HG02981 (cell line): Measurements from ENCODE around the gene BEGAIN.

Source experiments
- ATAC-seq: cut with Tn5 transposase; IDR thresholded peaks from one replicate; pipeline ENCODE4 v1.9.1; 2021; ENCODE audit warnings: mild to moderate bottlenecking, moderate library complexity; ENCODE audit not compliant: unreplicated experiment

BEGAIN gene

DNA sequence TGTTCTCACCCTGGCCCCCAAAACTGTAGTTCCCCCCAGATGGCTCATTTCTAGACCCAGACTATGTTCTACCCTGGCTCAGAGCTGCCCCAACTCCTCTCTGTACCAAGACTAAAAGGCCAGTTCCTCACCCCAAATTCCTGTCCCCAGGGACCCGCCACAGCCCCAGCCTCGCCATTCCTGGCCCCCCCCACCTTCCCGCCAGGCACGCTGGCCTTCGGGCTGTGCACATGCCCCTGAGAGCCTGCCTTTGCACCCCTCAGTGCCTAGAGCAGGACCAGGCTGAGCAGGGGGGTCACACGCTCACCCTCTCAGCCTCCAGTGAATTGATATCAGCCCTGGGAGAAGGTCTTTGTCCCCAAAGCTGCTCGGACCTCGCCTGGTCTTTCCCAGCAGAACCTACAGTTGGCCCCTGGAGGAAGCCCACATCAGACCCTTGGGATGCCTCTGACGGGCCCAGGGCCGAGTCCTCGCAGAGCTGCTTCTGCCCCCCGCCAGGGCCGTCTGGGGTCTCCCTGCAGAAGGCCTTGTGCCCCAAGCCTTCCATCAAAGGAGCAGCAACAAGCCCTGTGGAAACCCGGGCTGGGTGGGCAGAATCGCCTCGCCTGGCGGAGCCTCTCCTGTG is 32.4 kb downstream of the BEGAIN start:
- ATAC-seq: no peak

DNA sequence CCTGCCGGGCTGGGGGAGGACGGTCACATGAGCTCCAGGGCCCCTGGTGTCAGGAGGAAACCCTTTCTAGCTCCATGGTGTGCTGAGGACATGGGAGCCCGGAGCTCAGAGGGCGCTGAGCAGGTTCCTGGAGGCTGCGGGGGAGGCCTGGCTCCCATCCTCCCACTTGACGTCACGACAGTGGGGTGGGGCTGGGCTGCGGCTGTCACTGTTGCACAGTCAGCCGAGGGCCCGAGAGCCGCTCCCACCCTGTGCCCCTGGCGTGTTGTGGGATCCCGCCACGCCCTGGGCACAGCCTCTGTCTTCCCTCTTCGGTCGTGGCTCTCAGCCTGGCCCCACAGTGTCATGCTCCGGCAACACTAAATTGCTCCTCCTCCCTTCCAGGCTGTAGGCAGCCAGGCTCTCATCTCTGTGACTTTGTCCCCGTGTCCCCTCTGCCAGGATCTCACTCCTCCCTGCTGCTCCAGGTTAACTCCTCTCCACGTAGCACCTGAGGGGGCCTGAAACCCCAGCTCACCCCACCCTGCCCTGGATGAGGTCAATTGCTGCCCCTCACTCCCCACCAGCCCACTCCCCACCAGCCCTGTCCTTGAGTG is 33.0 kb downstream of the BEGAIN start:
- ATAC-seq: no peak

DNA sequence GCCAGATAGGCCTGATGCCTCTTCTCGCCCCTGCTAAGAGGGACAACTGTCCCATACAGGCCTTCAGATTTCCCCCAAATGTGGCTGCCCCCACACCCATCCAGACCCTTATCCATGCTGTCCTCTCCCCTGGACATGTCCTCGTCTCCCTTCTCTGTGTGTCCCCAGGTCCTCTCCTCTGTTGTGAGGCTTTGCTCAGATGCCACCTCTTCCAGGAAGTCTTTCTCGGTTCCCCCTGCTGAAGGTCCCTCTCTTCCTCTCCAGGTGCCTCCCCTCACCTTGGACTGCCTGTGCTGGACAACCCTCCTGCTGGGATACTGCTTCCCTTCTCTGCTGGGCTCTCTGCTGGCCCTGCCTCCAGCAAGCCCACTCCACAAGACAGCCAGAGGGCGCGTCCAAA is 33.7 kb downstream of the BEGAIN start:
- ATAC-seq: no peak

DNA sequence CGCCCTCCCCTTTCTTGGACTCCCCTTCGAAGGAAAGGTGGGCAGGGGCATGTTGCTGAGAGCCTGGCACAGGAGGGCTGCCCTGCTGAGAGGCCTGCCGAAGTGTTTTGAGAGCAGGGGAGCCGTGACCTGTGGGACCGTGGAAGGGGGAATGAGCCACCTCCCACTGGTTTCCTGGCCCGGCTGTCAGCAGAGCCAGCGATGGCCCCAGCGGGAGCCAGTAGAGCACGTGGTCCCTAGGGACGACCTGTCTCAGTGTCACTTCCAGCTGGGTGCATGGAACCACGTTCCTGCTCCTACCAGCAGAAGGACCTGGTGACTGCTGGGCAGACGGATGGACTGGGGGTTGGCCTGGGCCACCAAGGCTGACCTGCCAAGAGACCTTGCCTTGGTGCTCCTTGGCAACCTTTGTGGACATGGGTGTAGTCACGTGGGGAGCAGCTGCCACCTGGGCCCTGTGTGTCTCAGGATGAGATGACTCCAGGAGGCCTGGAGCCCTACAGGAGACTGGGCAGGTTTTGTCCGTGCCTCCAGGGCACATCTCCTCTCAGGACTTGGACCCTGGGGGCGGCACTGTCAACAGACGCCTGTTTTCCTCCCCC is 34.6 kb downstream of the BEGAIN start:
- no peak for ATAC-seq

DNA sequence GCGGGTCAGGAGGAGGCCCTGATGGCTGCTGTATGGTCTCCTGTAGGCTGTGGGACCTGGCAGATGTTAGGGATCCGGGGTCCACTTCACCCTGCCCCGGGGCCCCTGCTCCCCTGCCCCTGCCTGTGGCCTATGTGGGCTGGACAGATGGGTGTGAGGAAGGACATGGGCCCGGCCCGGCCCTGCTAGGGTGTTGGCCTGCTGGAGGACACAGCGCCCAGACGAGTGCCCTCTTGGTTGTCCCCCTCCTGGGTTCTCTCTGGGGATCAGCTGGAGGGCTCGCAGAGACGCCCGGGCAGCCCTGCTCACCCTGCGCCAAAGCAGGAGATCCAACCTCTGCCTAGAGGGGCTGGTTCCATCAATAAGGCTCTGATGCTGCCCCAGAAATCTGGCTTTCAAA is 36.2 kb downstream of the BEGAIN start:
- no peak for ATAC-seq

DNA sequence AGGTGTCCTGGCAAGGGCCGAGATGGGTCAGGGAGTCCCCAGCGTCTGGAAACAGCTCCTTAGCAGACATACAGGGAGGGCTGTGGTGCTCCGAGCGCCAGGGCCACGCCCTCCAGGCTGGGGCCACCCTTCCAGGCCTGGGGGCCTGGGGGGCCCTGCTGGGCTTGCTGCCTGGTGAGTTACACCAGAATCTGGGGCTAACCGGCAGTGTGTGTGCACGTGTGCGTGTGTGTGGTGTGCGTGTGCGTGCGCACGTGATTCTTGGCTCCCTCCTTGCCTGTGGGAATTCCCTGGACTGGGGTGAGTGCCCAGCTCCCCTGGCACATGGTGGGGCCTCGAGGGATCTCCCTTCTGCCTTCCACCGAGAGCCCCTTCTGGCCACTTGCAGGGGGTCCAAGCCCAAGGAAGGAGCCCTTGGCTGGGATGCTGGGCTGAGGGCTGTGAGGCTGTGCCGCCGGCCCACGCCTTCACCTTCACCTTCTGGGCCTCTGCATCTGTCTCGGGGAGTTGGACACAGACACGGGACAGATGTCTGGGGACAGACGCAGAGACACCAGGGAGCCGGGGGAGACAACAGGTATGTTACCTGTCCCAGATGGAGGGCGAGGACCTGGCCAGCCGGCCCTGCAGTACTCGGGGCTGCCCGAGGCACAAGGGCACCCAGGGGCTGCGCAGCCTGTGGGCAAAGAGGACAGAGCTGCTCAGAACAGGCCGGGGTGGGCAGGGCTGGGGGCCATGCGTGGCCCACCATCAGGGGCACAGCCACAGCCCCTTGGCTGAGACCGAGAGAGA is 37.2 kb downstream of the BEGAIN start:
- ATAC-seq: no peak

DNA sequence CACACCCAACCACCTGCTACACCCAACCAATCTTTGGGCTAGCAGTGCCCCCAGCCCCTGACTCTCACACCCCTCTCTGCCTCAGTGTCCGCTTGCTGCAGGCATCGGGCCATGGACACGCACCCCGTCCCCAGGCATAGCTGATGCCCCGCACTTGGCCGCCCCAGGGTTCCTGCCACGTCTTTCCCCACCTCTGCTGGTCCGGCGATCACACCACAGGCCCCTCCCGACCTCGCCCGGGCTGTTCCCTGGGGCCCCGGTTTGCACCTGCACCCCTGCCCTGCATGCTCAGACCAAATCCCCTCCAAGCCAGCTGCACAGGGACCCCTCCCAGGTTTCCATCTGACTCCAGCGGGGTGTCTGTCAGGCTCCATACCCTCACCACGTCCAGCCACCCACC is 38.3 kb downstream of the BEGAIN start:
- no peak for ATAC-seq

DNA sequence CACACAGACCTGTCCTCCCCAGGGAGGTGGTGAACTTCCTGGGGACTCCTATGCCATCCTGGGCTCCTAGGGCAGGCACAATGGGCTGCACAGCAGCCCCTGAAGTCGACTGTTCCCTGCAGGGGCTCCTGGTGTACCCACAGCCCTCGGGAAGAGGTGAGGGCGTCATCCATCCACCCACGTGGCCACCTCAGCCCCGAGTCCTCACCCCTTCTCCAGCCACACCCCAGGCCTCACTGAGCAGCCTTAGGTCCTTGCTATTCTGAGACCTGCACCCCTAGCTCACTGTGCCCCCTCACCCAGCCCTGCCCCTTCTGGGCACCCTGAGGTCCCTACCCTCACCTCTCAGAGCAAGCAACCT is 38.9 kb downstream of the BEGAIN start:
- ATAC-seq: no peak

DNA sequence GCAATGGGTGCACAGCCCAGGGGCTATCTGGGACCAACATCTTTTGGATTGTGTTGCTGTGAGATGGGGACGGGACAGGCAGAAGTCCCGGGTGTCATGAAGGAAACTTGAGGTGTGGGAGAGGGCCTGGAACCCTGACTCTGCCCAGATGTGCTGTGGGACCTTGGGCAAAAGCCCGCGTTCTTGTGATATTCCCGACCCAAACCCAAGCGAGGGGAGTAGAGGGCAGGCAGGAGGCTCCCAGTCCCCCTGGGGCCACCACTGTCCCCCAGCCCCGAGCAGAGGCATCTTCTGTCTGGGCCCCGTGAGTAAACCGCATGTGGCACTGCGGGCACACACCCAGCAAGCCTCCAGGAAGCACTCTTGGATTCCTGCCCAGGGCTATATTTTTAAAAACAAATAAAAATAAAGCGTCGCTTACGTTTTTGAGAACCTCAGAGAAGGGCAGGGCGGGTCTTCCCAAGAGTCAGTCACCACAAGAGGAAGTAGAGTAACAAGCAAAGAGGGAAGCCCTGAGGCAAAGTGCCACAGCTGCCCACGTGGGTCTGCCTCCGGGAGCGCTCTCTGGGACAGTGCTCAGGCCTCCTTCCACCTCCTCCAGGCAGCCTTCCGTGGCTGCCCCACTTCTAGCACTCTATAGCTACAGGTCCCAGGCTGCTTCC is 39.5 kb downstream of the BEGAIN start:
- ATAC-seq: no peak

DNA sequence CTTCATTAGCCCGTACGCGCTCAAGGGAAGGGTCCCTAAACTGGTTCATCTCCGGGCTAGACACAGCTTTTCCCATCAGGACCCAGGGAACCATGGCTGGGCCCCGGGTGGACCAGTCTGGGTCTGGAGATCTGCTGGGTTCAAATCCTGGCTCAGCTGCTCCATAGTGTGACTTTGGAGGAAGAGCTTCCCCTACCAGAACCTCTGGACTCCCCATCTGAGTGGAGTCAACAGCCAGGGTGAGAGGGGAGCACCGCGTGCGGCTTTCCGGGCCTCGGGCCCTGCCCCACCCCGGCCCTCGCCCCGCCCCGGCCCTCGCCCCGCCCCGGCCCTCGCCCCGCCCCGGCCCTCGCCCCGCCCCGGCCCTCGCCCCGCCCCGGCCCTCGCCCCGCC is 41.2 kb downstream of the BEGAIN start:
- no peak for ATAC-seq

DNA sequence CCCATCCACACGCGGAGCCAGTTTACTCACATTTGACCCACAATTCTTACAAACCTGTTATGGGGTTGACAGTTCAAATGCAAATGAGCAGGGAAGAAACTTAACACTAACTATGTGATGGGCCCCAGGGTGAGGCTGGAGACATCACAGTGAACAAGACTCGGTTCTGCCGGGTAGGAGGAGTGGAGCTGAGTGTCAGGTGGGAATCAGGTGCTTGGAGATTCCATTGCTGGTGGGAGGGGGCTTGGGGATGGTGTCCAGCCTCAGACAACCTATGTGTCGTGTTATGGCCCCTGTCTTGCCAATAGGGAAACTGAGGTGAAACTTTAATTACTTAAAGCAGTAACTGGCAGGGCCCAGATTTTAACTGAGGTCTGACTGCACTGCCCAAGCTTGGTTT is 41.9 kb downstream of the BEGAIN start:
- ATAC-seq: no peak

DNA sequence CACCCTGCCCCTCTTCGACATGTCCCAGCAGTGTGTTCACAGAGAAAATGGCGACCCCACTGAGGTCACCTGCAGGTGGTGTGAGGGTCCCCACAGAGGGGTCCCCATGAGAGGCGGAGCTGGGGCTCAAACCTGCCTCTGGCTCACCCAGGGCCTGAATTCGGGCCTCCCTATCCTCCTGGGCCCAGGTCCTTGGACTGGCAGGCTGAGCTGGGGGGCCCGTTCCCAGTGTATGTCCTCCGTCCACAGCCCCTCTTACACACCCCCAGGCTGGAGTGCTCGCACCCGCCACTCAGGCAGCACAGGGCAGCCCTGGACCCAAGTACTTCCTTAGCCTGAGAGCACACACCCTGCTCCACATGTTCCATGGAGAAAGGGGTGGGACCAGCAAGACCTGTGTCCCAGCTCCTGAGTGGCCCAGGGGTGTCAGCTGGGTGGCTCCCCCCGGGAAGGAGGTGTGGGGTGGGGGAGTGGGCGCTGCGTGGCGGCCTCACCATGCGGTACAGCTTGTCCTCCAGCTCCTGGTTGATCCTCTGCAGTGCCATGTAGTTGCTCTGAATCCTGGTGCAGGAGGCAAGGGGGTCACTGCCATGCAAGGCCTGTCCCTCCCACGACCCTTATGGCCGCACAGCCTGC is 42.6 kb downstream of the BEGAIN start:
- no peak for ATAC-seq

DNA sequence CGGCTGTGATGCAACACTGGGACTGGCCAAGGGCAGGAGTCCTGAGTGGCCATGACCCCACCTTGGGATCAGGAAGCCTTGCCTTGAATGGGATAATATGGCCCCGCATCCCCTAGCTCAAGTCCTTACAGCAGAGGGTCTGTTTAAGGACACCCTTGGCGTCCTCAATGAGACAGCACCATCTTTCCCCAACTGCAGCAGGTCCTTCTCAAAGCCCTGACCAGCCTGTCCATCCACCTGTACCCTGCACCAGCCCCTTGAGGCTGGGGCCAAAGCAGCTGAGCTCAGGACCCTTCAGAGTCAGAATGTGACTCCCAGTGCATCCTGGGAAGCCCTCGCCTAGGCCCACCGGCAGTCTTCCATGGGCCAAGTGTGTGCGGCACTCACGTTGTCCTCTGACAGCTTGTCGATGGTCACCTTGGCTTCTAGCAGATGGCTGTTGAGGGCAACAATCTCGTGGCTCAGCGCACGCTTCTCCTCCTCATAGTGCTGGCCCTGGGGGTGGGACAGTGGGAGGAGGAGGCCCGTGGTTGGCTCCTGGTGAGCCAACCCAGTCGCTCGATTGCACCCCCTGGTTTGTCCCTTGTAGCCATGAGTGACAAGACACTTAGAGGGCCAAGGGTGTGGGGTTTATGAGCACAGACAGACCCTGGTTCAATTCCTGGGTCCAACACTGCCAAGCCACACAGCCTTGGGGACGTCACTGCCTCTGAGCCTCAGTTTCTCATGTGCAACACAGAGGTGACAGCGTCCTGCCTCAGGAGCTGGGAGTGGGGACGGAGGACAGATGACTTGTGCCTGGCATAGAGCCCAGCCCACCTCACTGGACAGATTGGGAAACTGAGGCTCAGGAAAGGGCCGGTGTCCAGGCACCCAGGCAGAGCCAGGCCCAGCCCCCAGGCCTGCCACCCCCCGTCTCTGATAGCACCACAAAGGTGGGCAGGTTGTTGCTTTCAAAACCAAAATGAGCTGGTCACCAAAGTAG is 43.5 kb downstream of the BEGAIN start:
- ATAC-seq: no peak

DNA sequence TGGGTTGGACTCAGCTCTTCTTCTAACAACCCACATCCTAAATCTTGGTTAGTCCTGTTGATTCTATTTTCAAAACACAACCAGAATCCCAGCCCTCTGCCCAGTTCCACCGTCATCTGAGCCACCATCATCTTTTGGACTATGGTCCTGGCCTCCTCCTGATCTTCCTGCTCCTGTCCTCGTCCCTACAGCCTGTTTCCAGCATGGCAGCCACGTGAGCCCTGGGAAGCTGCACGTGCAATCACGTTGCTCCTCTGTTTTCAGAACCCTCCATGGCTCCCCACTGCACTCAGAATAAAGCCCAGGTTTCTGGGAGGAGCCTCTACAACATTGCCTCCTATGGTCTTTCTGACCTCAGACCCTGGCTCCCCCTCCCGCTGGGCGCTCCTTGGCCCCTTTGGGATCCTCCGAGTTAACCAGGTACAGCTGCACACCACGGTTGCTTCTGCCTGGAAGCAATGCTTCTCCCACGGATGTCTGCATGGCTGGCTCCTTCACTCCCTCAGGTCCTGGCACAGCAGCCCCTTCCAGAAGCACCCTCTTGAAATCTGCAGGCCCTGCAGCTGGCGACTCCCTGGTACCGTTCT is 44.5 kb downstream of the BEGAIN start:
- ATAC-seq: no peak

DNA sequence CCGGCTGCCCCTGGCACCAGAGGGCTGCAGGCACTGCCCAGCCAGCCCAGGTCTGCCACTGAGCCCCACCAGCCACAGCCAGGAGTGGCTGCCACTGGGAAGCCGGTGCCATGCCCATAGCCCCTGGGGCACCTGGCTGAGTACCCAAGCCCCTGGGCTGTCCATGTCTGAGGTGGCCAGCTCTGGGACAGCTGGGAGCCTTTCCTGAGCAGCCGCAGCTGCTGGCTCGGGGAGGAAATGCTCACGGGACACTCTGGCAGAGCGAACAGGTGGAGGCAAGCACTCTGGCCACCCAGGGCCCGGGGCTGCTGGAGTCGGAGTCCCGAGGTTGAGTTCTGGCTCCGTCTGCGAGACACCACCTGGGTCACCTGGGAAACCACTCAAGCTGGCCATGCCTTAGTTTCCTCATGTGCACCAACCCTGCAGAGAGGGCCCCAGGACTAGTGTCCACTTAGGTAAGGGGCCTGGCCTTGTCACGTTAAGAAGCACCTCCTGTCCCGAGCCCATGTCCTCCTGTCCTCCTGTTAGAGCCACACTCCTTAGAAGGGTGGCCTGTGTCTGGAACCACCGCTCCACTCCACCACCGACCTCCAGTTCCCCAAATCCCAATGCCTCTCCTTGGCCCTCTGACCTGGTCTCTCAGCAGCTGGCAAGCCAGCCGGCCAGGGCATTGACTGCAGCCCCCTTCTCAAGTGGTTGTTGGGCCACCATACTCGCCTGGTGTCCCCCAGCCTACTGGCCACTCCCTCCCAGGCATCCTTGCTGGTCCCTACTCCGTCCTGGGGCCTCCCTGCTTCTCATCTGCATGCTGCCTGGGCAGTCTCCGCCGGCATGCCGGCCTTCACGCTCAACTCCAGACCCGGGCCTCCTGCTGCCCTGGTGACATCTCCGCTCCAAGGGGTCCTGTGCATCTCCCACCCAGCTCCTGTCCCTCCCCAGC is 45.3 kb downstream of the BEGAIN start:
- no peak for ATAC-seq

DNA sequence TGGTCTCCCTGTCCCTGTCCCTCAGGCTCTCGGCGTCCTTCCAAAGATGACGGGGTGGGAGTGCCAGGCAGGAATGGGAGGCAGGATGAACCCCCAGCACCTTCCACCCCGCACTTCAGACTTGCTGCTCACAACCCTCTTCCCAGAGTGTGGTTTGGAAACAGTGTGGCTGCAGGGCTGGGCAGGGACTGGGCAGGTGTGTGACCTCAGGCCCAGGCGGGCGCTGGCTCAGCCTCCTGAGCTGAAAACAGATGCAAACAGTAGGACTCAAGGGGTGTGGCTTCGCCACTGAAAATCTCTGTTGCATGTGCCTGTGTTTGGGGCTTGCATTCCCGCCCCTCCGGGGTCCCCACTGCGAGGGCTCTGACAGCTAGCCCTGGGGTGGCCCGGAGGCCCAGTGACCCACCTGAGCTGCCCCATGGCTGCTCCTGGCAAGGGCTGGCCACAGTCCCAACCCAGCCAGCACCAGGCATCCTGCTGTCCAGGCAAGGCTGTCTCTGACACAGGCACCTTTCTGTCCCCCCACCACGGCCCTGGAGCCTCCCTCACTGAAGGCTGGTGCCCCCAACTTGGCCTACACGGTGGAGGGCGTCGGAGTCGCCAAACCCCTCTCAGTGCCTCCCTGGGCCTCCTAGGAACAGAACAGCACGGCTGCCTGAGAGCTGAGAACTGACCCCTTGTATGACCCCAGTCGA is 46.1 kb downstream of the BEGAIN start:
- ATAC-seq: no peak

DNA sequence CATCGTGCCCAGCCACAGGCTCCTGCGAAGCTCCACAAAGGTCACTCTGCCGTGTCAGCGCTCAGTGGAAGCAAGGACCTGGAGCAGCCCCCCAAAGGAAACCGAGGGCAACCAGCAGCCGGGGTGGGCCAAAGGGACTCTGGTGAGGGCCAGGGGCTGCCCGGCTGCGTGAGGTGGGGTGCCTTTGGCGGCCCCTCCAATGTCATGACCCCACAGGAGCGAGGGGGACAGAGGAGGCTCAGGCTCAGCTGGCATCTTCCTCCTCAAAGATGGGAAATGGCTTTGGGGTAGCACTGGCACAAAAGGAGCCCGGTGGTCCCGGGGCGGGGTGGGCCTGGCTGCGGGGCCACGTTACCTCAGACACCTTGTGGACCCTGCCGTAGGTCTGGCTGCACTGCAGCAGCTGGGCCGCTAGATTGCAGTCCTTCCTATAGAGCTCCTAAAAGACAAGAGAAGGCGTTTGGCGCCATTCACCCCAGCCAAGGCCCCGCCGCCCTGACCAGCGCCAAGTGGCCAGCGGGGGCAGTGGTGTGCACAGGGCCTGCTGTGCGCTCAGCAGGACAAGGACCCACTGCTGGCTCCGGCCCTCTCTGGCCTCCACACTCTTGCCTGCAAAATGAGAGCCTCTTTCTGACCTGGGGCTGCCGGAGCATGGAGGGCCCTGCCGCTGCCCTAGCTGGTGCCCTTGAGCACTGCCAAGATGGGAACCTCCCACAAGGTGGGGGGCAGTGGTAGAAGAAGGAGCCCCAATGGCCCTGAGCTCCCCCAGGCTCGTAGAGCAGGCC is 46.9 kb downstream of the BEGAIN start:
- no peak for ATAC-seq
